Measurements from ENCODE around the gene RNF215. TPM values are rescaled to one million over a fixed set of nuclear protein-coding genes. Genes with fewer than 3 reads are reported as not detected.

RNF215 gene
- total and polyA plus RNA-seq, 2 of the 13 experiments (the other 11 are each of a cell fraction or from before 2014, with no cell fraction given), result 5.3 to 6.1 TPM

- TF ChIP-seq MTERF4 (CRISPR knock-in tag; IDR thresholded peaks at IDR 0.05) (no peak), ZBTB40 (IDR thresholded peaks at IDR 0.05) (no peak), ZBTB40 (CRISPR knock-in tag; IDR thresholded peaks at IDR 0.05) (no peak; the same call in 1 of the 2 replicates), CCAR2 (optimal IDR thresholded peaks at IDR 0.05; ENCODE audit: low read depth, low read length) (no peak), ZNF451 (CRISPR knock-in tag; IDR thresholded peaks at IDR 0.05) (no peak), ZNF879 (CRISPR knock-in tag; IDR thresholded peaks at IDR 0.05) (no peak), ISL2 (CRISPR knock-in tag; IDR thresholded peaks at IDR 0.05) (peak; percentile 39; the same call in 1 of the 2 replicates), ZNF605 (CRISPR knock-in tag; IDR thresholded peaks at IDR 0.05) (no peak), TFDP2 (CRISPR knock-in tag; IDR thresholded peaks at IDR 0.05) (peak; percentile 18; the same call in 1 of the 2 replicates), ZNF780A (CRISPR knock-in tag; IDR thresholded peaks at IDR 0.05) (no peak), ARID5B (CRISPR knock-in tag; IDR thresholded peaks at IDR 0.05) (peak; percentile 55; the same call in 1 of the 2 replicates)
These were observed 34.7 kb upstream of the RNF215 start (continued) for GRCh38 chr22:30421695-30422480.
